Stimulated activated CD8-positive, alpha-beta memory T cell treated with anti-CD3 and anti-CD28 coated beads, Interleukin-2, amount 100 ng/mL, for 1 hour (primary cell): ENCODE measurements around the gene MAGEA6.
"Not testable (repeated sequence)": the region's sequence is repeated elsewhere in the genome, so short reads cannot be mapped to it uniquely, and the experiment has no call there.

Experiments
- DNase-seq, 2 donors: peaks; one replicate each; pipeline ENCODE4 v3.0.0-alpha.2; 2020; ENCODE audit warnings: low read depth in 2 of 2

Gene MAGEA6, protein sequence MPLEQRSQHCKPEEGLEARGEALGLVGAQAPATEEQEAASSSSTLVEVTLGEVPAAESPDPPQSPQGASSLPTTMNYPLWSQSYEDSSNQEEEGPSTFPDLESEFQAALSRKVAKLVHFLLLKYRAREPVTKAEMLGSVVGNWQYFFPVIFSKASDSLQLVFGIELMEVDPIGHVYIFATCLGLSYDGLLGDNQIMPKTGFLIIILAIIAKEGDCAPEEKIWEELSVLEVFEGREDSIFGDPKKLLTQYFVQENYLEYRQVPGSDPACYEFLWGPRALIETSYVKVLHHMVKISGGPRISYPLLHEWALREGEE

DNA sequence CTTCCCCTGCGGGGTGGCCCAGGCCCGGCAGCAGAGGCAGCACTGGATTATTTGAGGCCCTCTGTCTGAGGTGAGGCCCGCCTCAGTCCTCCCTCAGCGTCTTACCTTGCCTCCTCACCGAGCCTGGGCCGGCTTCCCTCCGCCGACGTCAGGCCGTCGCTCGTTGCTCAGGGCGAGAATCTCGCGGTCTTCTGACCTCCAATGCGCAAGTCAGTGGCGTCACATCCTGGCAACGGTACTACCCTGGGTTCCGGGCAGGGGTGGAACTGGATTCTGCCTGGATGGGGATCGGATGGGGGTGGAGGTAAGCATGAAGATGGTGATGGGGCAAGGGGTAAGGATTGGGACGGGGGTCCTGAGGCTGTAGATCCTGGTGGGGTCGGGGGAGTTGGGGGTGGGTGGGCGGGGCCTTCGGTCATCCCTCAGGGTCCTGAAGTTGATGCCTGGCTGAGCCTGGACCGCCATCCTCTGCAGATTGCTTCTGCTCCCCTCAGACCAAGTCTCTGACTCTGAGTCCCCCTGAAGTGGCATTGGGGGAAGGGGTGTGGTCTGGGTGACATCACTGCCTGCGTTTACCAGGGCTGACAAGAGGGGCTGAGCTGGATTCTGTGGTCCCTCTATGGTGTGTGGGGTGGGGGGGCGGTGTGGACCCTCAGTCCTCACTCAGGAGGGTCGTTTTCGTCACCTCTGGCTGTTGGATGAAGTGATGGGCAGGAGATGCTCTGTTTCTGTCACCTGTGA, at the start of gene MAGEA6:
TSS of gene MAGEA6 (minus strand) at position 141 of the 741 bp plus-strand sequence. CDS start 2,039 bp downstream, outside the sequence.
- DNase-seq, result not testable (repeated sequence)

DNA sequence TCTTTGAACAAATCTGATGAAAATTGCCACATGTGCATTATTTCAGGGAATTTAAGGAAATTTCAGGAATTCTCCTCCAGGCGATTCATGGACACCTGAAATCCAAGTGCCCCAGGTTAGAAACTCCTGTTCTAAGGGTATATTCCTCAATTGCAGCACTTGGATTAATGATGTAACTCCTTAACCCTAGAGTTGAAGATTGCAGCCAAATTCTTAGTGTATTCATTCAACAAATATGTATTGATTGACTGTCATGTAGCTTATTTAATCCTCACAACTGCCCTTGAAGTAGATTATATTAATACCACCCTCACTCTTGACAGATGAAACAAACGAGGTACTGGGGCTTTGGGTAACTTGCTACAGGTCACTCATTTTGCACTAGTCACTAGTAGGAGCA, 49.8 kb upstream of the MAGEA6 start:
- DNase-seq, result no peak

DNA sequence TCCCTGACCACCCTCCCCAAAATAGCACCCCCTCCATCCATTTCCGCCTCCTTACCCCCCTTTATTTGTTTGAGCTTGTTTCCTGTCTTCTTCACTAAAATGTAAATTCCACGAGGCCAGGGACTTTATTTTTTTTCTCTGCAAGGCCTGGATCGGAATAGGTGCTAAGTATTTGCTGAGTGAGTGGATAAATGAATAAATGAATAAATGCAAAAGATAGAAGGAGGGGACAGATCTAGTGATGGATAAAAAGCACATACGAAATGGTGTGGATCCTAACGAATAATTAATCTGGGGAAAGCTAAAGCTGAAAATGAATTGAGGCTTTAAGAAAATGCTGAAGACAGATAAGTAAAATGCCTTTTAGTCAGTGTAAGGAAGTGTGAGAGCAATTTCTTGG, 48.9 kb upstream of the MAGEA6 start:
- no peak for DNase-seq

DNA sequence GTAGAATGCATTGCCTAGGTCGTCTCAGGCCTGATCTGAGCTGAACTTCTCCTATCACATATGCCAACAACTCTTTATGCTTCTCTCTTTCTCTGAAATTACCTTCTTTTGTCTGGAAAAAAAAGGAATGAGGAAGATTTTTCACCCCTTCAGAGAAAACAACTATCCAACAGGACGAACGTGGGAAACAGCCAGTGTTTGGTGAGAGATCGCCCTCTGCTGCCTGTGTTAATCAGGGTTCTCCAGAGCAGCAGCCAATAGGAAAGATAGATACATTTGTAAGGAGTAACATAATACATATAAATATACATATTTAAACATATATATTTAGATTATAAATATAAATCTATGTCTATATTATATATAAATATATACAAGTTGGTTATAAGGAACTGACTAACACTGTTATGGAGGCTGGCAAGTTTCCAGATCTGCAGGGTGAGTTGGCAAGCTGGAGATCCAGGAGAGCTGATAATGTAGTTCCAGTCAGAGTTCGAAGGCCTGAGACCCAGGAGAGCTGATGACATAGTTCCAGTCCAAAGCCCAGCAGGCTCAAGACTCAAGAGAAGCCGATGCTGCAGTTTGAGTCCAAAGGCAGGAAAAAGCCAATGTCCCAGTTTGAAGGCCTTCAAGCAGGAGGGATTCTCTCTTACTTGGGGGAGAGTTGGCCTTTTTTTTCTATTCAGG, 47.7 kb upstream of the MAGEA6 start:
- DNase-seq, result no peak

DNA sequence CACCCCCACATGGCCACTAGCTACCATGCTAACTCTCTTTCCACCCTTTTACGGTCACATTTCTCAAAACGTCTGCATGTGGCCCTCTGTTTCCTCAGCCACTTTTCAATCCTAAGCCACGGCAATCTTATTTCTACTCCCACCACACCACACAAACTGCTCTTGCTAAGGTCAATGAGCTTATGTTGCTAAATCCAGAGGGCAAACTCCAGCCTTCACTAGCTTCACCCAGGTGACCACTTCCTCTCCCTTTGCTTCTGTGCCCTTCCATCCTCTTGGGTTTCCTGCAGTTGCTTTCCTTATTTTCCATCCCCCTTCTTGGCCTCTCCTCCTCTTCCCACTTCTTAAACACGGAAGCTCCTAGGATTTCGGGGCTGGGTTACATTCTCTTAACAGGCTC, 44.6 kb upstream of the MAGEA6 start:
- DNase-seq, result no peak

DNA sequence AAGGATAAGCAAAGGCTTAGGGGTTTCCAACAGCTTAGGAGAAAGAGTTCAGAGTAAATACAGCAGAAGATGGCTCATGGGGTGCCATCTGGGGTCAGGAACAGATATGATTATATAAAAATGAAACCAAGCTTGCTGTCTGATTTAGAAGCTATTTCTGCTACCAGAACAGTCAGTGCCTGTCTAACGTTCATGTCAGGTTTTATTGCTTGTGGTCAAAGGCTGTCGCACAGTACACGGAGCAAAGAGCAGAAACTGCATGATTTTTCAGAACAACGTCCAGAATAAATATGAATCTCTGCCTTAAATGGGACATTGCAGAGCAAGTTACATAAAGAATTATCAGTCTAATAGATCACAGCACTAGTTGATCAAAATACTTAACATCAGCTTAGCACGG, 43.7 kb upstream of the MAGEA6 start:
- DNase-seq, result no peak

DNA sequence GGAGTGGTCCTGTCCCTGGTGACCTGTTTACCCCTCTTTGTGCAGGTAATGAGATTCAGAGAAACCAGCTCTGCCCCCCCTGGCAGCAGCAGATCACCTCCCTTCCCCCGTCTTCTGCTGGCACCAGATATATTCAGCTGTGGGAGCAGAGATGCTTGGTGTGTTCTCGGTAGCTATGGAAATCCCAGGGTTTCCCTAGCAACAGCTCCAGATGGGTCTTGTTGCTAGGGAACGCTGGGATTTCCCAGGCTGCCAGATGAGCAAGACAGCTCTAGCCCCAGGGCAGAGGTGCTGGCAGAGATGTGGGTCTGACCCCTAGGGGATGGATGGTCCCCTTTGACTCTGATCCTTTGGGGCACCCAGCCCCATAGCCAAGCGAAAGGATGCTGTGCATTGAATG, 40.9 kb upstream of the MAGEA6 start:
- DNase-seq, result no peak

DNA sequence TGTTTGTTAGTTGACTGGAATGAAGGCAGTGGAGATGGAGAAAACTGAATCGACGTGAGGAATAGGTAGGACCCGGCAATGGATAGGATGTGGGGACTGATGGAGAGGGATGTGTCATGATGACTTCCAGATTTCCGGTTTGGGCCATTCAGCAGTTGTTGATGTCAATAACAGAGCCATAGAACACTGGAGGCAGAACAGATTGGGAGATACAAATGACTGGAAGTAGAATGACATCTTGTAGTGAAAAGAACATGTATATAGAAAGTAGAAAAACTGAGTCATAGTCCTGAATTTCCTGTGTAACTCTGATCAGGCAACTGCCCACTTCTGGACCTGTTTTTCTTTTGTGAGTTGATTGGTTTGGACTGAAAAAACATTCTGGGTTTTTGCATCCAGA, 36.5 kb upstream of the MAGEA6 start:
- no peak for DNase-seq

DNA sequence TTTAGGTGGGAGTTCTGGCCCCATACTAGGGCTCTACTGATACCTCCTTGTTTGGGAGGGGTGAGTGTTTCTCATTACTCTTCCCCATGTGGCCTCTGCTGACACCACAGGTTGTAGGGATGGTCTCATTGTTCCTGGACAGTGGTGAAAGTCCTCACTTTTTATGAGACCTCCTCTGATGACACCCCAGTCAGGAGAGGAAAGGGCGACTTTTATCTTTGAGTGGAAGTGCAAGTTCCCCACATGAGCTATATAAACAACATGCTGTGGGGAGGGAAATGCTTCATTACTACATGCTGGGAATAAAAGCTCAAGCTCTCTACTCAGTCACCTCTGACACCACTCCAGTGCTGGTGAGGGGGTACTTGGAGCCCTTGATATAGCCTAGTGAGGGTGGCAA, 29.5 kb upstream of the MAGEA6 start:
- no peak for DNase-seq

DNA sequence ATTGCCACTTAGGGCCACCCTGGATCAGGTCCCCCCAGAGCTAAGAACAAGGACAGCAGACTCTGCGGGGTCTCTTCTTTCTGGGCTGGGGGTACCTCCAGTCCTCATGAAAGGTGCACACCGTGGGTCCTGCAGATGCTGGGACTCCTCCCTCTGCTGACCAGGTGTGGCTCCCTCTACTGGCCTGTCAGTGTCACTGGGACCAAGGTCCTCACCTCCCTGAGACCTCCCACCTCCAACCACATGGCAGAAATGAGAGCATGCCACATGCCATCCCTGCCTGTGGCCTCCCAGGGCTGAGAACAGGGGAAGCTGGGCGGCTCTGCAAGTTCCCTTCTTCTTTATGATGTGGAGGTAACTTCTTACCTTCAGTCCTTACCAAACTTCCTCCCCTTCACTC, 17.6 kb upstream of the MAGEA6 start:
- not testable (repeated sequence) for DNase-seq

DNA sequence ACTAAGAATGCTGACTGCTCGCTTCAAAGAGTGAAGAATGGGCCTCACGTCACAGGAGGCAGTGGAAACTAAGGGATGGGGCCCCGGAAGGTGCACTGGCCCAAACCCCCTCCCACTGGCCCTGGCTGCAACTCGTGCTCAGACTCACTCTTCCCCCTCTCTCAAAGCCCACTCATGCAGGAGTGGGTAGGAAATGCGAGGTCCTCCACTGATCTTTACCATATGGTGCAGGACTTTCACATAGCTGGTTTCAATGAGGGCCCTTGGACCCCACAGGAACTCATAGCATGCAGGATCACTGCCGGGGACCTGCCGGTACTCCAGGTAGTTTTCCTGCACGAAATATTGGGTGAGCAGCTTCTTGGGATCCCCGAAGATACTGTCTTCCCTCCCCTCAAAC, 2.9 kb downstream of the MAGEA6 start:
- DNase-seq, result not testable (repeated sequence)

DNA sequence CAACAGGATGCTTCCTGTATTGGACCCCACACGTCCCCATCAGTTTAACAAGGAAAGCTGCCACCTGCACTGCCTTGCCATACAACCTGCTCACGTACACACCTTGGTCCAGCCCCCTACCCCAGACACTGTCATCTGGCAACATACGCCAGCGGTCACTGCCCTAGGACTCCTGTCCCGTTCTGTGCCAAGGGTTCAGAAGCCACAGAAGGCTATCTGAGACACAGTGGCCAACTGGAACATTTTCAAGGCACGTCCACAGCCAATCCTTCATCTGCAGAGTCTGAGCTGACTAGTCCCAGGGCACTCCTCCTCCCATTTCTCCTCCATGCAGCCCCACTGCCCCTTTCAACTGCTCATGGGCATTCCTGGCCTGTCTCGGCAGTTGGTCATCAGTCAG, 7.9 kb downstream of the MAGEA6 start:
- not testable (repeated sequence) for DNase-seq

DNA sequence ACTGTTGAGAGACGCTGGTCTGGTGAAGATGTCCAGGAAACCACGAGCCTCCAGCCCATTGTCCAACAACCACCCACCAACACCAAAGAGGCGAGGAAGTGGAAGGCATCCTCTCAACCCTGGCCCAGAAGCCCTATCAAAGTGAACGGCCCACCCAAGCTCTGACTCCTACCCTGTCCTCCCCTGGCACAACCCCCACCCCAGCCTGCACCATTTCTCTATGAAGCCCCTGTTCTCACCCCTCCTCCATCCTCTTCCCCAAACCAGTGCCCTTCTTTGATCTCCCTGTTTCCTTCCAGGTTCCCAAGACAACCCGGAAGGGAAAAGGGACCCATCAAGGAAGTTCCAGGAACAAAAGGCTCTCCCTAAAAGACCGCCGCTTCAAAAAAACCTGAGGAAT, 9.9 kb downstream of the MAGEA6 start:
- DNase-seq, result not testable (repeated sequence)

DNA sequence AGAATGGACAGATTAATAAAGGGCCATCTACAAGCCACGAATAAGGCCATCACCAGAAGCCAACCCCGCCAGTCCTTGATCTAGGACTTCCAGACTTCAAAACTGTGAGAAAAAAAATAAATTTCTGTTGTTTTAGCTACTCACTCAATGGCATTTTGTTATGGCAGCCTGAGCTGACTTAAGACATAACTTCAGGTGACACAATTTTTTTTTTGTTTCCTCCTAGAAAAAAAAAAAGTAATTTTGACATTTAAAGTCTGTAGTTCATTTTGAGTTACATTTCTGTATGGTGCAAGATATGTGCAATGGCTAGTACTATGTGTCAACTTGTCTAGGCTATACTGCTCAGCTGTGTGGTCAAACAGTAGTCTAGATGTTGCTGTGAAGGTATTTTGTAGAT, 10.6 kb downstream of the MAGEA6 start, which contains the start of gene CSAG3:
TSS of gene CSAG3 (plus strand) at position 301 of the 400 bp plus-strand sequence.
- not testable (repeated sequence) for DNase-seq

DNA sequence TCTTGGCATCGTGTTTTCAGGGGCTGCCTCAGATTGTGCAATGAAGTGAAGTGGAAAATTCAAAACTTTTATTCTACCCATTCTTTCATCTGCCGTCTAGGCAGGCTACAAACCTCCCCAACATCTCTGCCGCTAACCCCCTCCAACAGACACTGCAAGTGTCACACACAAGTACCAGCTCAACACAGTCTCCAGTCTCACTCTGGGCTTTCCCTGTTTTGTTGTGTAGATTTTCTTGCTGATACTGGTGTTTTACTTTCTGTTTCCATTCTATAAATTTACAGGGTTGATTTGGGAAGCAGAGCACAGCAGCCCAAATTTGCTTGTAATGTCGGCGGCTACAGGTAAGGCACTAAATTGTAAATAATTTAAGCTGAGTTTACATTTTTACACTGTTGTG, 14.6 kb downstream of the MAGEA6 start:
- not testable (repeated sequence) for DNase-seq

DNA sequence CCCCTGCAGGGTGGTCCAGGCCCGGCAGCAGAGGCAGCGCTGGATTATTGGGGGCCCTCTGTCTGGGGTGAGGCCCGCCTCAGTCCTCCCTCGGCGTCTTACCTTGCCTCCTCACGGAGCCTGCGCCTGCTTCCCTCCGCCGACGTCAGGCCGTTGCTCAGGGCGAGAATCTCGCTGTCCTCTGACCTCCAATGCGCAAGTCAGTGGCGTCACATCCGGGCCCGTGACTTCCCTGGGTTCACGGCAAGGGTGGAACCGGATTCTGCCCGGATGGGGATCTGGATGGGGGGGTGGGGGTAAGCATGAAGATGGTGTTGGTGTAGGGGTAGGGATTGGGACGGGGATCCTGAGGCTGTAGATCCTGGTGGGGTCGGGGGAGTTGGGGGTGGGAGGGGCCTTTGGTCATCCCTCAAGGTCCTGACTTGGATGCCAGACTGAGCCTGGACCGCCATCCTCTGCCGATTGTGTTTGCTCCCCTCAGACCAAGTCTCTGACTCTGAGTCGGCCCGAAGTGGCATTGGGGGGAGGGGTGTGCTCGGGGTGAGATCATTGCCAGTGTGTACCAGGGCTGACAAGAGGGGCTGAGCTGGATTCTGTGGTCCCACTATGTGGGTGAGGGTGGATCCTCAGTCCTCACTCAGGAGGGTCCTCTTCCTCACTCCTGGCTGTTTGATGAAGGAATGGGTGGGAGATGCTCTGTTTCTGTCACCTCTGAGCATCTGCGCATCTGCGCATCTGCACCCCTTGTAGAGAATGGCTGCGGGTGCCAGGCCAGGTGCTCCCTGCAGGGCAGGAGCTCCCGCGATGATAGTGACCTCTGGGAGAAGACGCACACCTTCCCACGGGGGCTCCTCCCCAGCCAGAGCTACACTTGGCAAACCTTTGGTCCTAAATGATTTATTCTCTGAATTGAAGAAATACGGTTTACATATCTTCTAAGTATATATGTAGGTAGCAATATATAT, 15.5 kb downstream of the MAGEA6 start, which contains the start of gene MAGEA2:
TSS of gene MAGEA2 (minus strand) at position 157 of the 965 bp plus-strand sequence. CDS start 2,479 bp downstream, outside the sequence.
- DNase-seq, result not testable (repeated sequence)

DNA sequence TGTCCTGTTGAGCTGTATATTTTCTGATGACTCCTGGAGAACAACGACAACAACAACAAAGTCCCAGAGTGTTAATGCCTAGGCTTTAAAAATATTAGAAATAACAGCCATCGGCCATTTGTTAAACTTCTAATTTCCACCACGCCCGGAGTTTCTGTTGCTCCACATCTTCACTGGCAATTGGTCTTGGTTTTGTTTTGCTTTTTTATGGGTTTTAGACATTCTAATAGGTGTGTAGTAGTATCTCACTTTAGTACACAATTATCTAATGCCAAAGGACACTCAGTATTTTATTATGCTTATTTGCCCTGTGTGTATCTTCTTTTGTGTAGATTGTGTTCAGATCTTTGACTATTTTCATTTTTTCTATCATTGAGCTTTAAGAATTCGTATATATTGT, 30.9 kb downstream of the MAGEA6 start:
- no peak for DNase-seq

DNA sequence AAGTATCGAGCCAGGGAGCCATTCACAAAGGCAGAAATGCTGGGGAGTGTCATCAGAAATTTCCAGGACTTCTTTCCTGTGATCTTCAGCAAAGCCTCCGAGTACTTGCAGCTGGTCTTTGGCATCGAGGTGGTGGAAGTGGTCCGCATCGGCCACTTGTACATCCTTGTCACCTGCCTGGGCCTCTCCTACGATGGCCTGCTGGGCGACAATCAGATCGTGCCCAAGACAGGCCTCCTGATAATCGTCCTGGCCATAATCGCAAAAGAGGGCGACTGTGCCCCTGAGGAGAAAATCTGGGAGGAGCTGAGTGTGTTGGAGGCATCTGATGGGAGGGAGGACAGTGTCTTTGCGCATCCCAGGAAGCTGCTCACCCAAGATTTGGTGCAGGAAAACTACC, 33.0 kb downstream of the MAGEA6 start:
- not testable (repeated sequence) for DNase-seq

DNA sequence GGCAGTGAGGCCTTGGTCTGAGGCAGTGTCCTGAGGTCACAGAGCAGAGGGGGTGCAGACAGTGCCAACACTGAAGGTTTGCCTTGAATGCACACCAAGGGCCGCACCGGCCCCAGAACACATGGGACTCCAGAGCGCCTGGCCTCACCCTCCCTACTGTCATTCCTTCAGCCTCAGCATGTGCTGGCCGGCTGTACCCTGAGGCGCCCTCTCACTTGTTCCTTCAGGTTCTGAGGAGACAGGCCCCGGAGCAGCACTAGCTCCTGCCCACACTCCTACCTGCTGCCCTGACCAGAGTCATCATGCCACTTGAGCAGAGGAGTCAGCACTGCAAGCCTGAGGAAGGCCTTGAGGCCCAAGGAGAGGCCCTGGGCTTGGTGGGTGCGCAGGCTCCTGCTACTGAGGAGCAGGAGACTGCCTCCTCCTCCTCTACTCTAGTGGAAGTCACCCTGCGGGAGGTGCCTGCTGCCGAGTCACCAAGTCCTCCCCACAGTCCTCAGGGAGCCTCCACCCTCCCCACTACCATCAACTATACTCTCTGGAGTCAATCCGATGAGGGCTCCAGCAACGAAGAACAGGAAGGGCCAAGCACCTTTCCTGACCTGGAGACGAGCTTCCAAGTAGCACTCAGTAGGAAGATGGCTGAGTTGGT, 33.5 kb downstream of the MAGEA6 start:
- DNase-seq, result no peak

DNA sequence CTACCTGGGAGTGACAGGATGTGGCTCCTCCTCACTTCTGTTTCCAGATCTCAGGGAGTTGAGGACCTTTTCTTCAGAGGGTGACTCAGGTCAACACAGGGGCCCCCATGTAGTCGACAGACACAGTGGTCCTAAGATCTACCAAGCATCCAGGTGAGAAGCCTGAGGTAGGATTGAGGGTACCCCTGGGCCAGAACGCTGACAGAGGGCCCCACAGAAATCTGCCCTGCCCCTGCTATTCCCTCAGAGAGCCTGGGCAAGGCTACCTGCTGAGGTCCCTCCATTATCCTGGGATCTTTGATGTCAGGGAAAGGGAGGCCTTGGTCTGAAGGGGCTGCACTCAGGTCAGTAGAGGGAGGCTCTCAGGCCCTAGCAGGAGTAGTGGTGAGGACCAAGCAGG, 34.4 kb downstream of the MAGEA6 start:
- DNase-seq, result no peak
